ENCODE results near the gene SNX27. TPM values are rescaled to one million over a fixed set of nuclear protein-coding genes. Genes with fewer than 3 reads are reported as not detected.

SNX27 gene
- total and polyA plus RNA-seq, 2 donors (not counting 1 experiment from before 2014, with no cell fraction given) = 13.5 to 45.6 TPM

DNA sequence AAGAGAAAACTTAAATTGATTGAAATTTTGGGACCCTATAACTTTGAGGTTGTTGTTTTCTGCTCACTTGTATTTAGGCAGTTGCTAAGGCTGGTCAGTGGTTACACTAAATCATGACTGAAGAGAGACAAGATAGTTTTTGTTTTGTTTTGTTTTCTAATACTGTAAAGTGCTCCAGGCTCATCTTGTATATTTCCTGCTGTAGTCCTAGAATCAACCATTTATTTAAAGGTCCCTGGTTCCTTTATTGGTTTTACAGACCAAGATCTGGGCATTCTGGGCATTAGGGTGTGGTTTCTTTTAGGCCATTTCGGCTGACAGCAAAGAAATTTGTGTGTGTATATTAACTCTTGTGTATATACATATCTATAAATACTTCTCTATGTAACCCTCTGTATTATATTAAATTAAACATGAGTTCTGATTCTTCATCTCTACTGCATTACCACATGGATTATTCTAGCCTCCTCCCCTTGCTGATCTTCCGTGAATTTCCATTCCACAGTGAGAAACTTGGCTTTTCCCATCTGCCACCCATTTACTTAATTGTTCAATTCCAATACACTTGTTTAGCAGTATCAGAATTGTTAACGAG is 15.0 kb downstream of the SNX27 start:
- Mint-ChIP-seq H3K4me3 (no peak overlapping the region), H3K27me3 (no peaks in the 10 kb centered on the region), H3K9me3 (ENCODE audit: insufficient read depth) (no peaks in the 10 kb centered on the region), H3K27ac (no peak overlapping the region), H3K4me1 (peaks cover 3% of the 10 kb centered on the region)
- ATAC-seq (ENCODE audit: low read depth) = no peak
- CTCF ChIA-PET = no interaction called here
- peaks cover 3% of the 10 kb centered on the region for H4K20me1 ChIP-seq (ENCODE audit: control insufficient read depth, insufficient read depth, low read length, poor library complexity, severe bottlenecking)
- peaks cover 3 to 4% of the 10 kb centered on the region in 2 experiments for H3K36me3 ChIP-seq (replicated peaks in 1 of 2; ENCODE audit: control extremely low read depth in 1 of 2, control insufficient read depth in 1 of 2, extremely low read depth in 1 of 2, insufficient read depth in 2 of 2, low read length in 1 of 2)
- H3K9ac ChIP-seq (ENCODE audit: low read length) = no peak overlapping the region
- H3K27me3 ChIP-seq (replicated peaks in 1 of 4; ENCODE audit: control extremely low read depth in 1 of 4, control insufficient read depth in 3 of 4, insufficient read depth in 4 of 4, low read length in 3 of 4) = no peaks in the 10 kb centered on the region
- peaks cover 46% of the 10 kb centered on the region for H3K79me2 ChIP-seq (ENCODE audit: control insufficient read depth, insufficient read depth, low read length)
- no peak overlapping the region for H3K4me2 ChIP-seq (replicated peaks; ENCODE audit: low read depth, low read length, poor library complexity, severe bottlenecking)
- intact Hi-C loops (cut with micrococcal nuclease) = no loop called here
- H3K9me3 ChIP-seq (ENCODE audit: control extremely low read depth in 1 of 3, control insufficient read depth in 2 of 3, insufficient read depth in 1 of 3, low read length in 2 of 3) = no peaks in the 10 kb centered on the region
- no peak overlapping the region for H2AFZ ChIP-seq (ENCODE audit: insufficient read depth, low read depth, low read length, poor library complexity, severe bottlenecking)
- POLR2A ChIA-PET = no interaction called here
- no peak for TF ChIP-seq EZH2 (IDR thresholded peaks at IDR 0.05; ENCODE audit: borderline replicate concordance, insufficient read depth, low read depth, low read length, poor library complexity, severe bottlenecking)
- TF ChIP-seq, protein P1, sequence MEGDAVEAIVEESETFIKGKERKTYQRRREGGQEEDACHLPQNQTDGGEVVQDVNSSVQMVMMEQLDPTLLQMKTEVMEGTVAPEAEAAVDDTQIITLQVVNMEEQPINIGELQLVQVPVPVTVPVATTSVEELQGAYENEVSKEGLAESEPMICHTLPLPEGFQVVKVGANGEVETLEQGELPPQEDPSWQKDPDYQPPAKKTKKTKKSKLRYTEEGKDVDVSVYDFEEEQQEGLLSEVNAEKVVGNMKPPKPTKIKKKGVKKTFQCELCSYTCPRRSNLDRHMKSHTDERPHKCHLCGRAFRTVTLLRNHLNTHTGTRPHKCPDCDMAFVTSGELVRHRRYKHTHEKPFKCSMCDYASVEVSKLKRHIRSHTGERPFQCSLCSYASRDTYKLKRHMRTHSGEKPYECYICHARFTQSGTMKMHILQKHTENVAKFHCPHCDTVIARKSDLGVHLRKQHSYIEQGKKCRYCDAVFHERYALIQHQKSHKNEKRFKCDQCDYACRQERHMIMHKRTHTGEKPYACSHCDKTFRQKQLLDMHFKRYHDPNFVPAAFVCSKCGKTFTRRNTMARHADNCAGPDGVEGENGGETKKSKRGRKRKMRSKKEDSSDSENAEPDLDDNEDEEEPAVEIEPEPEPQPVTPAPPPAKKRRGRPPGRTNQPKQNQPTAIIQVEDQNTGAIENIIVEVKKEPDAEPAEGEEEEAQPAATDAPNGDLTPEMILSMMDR (IDR thresholded peaks at IDR 0.05) = no peak
- no peaks in the 10 kb centered on the region for H3K4me1 ChIP-seq (ENCODE audit: control insufficient read depth in 2 of 2, insufficient read depth in 2 of 2, low read length in 2 of 2)
- H3K4me3 ChIP-seq (ENCODE audit: control extremely low read depth in 1 of 5, extremely low read depth in 1 of 5, insufficient read depth in 1 of 5, low read depth in 2 of 5, low read length in 4 of 5) = no peak overlapping the region
- no peak for DNase-seq
- no peak overlapping the region for H3K27ac ChIP-seq (ENCODE audit: low read length in 2 of 2)
- 100% methylated on average over 1 of the region's 3 CpGs for WGBS (ENCODE audit: insufficient coverage)

DNA sequence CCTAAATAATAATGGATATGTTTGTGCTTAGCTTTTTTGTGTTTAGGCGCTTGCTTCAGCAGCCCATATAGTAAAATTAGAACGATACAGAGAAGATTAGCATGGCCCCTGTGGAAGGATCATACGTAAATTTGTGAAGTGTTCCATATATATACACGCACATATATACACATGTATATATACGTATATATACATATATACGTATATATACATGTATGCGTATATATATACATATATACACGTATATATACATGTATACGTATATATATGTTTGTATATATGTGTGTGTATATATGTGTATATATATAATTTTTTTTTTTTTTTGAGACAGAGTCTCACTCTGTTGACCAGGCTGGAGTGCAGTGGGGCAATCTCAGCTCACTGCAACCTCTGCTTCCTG is 17.4 kb downstream of the SNX27 start:
- H3K9me3 ChIP-seq (ENCODE audit: control extremely low read depth in 1 of 3, control insufficient read depth in 2 of 3, insufficient read depth in 1 of 3, low read length in 2 of 3) = no peaks in the 10 kb centered on the region
- H3K9ac ChIP-seq (ENCODE audit: low read length) = no peak overlapping the region
- Mint-ChIP-seq H3K9me3 (ENCODE audit: insufficient read depth) (no peaks in the 10 kb centered on the region), H3K4me3 (no peak overlapping the region), H3K4me1 (peaks cover 5% of the 10 kb centered on the region), H3K27ac (no peak overlapping the region), H3K27me3 (no peaks in the 10 kb centered on the region)
- POLR2A ChIA-PET = no interaction called here
- CTCF ChIA-PET = no interaction called here
- WGBS (ENCODE audit: insufficient coverage) = no CpG with 5 or more reads among the region's 9 CpGs
- peaks cover 3 to 4% of the 10 kb centered on the region in 2 experiments for H3K36me3 ChIP-seq (replicated peaks in 1 of 2; ENCODE audit: control extremely low read depth in 1 of 2, control insufficient read depth in 1 of 2, extremely low read depth in 1 of 2, insufficient read depth in 2 of 2, low read length in 1 of 2)
- H3K4me2 ChIP-seq (replicated peaks; ENCODE audit: low read depth, low read length, poor library complexity, severe bottlenecking) = no peak overlapping the region
- peaks cover 35% of the 10 kb centered on the region for H3K79me2 ChIP-seq (ENCODE audit: control insufficient read depth, insufficient read depth, low read length)
- H3K27me3 ChIP-seq (replicated peaks in 1 of 4; ENCODE audit: control extremely low read depth in 1 of 4, control insufficient read depth in 3 of 4, insufficient read depth in 4 of 4, low read length in 3 of 4) = no peaks in the 10 kb centered on the region
- no peak for TF ChIP-seq EZH2 (IDR thresholded peaks at IDR 0.05; ENCODE audit: borderline replicate concordance, insufficient read depth, low read depth, low read length, poor library complexity, severe bottlenecking)
- TF ChIP-seq, protein P1 (IDR thresholded peaks at IDR 0.05) = no peak
- H3K4me3 ChIP-seq (ENCODE audit: control extremely low read depth in 1 of 5, extremely low read depth in 1 of 5, insufficient read depth in 1 of 5, low read depth in 2 of 5, low read length in 4 of 5) = no peak overlapping the region
- ATAC-seq (ENCODE audit: low read depth) (no peak), DNase-seq (no peak)
- H3K27ac ChIP-seq (ENCODE audit: low read length in 2 of 2) = no peak overlapping the region
- H2AFZ ChIP-seq (ENCODE audit: insufficient read depth, low read depth, low read length, poor library complexity, severe bottlenecking) = no peak overlapping the region
- H3K4me1 ChIP-seq (ENCODE audit: control insufficient read depth in 2 of 2, insufficient read depth in 2 of 2, low read length in 2 of 2) = no peaks in the 10 kb centered on the region
- intact Hi-C loops (cut with micrococcal nuclease) = no loop called here
- H4K20me1 ChIP-seq (ENCODE audit: control insufficient read depth, insufficient read depth, low read length, poor library complexity, severe bottlenecking) = peaks cover 8% of the 10 kb centered on the region

All from B cell (primary cell).